DND-41 (cell line): Measurements from ENCODE around the gene RNF130.

Experiments used
- EZH2 ChIP-seq: IDR thresholded peaks from 3 replicates; pipeline ENCODE4 v1.6.1; 2012; ENCODE audit warnings: borderline replicate concordance, low read depth, mild to moderate bottlenecking, moderate library complexity, low read length, inconsistent platforms; ENCODE audit not compliant: severe bottlenecking
- TF ChIP-seq, protein P1 (sequence below): IDR thresholded peaks from 2 replicates; pipeline ENCODE4 v1.5.1; 2012; ENCODE audit warnings: borderline replicate concordance, low read length, moderate library complexity, mild to moderate bottlenecking; ENCODE audit not compliant: poor library complexity, severe bottlenecking; ENCODE audit errors: extremely low read depth

GRCh38 chr5:180113660-180114303, 42.2 kb upstream of the RNF130 start:
- TF ChIP-seq, protein P1, sequence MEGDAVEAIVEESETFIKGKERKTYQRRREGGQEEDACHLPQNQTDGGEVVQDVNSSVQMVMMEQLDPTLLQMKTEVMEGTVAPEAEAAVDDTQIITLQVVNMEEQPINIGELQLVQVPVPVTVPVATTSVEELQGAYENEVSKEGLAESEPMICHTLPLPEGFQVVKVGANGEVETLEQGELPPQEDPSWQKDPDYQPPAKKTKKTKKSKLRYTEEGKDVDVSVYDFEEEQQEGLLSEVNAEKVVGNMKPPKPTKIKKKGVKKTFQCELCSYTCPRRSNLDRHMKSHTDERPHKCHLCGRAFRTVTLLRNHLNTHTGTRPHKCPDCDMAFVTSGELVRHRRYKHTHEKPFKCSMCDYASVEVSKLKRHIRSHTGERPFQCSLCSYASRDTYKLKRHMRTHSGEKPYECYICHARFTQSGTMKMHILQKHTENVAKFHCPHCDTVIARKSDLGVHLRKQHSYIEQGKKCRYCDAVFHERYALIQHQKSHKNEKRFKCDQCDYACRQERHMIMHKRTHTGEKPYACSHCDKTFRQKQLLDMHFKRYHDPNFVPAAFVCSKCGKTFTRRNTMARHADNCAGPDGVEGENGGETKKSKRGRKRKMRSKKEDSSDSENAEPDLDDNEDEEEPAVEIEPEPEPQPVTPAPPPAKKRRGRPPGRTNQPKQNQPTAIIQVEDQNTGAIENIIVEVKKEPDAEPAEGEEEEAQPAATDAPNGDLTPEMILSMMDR, result no peak
- TF ChIP-seq EZH2, result no peak
